ENCODE measurements around the gene ADAM33. TPM values are rescaled to one million over a fixed set of nuclear protein-coding genes. Genes with fewer than 3 reads are reported as not detected.

ADAM33 gene
- total RNA-seq, 1 donor from 2014 or later: not detected

DNA sequence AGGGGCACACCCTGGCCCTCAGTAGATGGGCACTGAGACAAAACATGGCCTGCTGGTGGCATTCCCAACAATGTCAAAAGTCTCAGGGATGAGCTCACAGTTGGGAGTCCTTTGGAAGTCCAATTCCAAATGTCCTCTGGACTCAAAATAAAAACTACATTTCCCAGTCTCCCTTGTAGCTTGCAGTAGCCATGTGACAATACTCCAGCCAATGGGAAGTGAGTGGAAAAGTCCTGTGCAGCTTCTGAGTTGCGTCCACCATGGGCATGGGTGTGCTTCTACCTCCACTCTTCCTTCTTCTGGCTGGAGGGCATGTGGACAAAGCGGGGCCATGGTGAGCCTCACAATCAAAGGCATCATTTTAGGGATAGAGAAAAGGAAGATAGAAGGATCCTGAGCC lies 5.8 kb upstream of the ADAM33 start:
- no peak for DNase-seq (ENCODE audit: low read depth, low spot score)

DNA sequence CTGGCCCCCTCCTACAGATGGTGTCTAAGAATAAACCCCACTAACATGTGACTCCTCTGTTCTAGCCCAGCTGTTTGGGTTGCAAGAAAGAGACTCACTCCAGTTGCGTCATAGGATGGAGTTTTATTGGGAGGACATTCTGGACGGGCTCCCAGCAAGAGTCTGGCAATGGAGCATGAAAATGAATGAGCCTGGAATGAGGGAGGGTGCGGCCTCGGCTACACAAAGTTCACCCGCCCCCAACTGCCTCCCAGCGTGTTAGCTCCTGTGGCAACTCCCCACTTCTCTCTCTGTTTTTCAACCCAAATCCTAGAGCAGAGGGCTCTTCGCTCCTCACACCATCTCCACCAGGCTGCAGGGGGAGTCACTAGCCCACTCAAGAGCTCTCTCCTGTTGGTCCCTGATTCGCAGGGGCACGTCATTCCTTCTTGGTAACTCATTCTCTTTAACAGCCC lies 5.1 kb upstream of the ADAM33 start:
- no peak for DNase-seq (ENCODE audit: low read depth, low spot score)

DNA sequence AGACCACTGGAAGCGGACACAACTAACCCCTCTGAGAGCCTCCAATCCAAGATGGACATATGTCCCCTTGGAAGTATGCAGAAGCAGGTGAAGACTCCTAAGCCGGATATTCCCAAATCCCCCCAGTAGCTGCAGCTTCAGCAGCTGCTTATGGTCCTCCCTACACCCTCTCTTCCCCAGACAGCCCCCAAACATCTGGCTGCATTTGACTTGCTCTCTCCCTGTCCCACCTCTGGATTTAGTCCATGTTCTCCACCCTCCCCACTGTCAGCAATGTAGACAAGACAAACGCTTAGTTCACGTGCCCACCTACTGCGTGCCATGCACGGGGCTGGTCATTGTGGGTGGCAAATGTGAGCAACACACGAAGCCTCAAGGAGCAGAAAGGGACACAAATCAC lies 4.6 kb upstream of the ADAM33 start:
- no peak for DNase-seq (ENCODE audit: low read depth, low spot score)

DNA sequence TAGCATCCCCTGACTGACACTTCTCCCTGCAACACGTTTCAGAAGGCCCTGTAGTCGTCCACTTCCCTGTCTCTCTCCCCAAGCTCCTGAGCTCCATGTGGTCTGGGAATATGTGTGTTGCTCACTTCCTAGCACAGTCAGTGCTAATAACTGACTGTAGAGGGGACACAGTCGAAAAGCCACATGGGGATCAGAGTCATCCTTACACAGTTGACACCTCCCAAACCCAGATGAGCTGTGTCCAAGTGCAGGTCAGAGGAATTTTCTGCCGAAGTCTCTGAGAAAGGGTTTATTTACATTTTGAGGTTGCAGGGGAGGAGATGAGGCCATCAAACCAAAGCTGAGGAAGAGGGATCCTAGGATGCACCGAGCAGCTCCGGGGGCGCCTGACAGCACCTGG lies 3.5 kb upstream of the ADAM33 start:
- no peak for DNase-seq (ENCODE audit: low read depth, low spot score)

DNA sequence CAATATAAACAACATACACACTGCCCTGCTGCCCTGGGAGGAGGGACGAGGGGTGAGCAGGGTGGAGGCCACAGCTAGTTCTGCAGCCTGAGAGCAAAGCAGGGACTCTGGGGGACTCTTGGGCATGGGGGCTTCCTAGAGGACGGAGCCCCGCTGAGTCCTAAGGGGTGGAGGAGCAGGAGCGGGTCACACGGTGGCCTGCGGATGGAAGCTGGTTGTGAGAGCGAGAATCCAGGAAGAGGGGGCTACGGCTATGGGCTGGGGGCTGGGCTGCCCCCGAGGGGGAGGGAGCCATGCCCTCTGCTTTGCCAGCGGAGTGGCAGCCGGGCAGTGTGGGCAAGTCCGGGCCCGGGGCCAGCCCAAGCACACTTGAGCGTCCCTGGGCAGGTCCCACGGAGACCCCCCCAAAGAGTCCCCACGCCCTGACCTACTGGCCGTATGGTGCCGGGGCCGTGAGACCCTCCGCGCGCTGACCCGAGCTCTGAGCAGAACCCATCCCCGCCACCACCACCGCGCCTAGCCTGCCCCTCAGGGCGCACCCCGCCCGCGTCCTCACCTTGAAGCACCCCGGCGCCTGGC lies 369 bp downstream of the ADAM33 start:
- no peak for DNase-seq (ENCODE audit: low read depth, low spot score)

DNA sequence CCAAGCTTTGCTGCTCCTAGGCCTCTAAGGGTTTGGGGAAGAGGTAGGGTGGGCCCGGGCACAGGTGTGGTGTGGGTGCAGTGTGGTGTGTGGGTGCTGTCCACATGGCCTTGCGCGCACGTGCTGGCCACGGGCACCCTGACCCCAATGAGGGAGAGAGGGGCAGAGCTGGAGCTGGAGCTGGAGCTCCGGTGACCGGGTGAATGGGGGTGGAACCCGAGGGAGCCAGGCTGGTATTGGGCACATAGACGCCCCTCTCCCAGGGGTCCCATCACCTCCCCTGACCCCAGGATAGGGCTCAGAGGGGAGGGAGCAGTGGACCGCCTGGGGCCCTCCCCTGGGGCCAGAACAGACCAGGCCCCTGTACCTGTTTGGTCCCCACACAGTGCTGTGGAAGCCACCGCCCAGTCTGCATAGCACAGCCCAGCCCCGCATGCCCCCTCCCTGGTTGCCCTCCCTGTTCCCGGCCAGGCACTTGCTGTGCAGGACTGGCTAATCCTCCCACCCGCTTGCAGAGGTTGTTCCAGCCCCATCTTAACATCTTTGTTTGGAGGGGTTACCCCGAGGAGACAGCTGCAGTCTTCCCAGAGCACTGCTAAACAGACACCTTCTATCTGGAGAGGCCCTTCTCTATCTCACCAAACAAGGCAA lies 984 bp downstream of the ADAM33 start:
- DNase-seq (ENCODE audit: low read depth, low spot score): no peak

DNA sequence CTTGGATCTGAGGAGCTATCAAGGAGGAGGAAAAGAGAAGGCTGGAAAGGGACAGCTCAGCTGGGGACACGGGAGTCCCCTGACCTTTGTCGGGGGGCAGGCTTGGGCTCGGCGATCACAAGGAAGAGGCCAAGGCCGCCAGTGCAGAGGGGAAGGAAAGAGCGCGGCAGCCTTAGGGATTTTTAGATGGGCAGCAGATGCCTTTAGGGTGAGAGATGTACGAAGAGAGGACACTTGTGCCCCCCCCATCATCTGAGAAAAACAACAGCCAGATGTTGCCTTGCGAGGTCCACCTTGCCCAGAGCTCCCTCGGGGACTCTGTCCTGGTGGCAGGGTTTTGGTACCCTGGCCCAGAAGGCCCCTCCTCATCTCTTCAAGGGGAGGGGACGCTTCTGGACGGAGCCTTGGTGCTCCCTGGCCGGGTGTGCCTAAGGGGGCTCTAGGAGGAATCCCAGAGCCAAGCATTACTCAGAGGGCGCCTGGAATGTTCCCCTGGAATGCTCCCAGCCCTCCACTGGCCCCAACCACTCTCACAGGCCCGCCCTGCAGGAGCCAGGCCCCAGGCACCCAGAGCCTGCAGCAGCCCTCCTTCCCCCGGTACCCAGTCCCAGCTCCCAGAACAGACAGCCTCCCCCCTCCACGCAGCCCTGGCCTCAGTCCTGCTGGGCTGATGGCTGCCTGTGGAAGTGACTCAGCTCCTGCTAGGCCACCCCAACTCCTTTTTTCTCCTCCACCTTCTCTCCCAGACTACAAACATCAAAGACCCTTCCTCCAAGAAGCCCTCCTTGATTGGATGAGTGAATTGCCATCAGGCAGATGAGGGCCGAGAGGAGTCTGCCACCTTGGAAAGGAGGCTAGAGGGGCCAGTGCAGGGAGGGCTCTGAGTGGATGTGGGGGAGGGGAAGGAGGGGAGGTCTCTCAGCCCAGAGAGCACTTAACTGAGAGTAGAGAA lies 1.8 kb downstream of the ADAM33 start:
- no peak for DNase-seq (ENCODE audit: low read depth, low spot score)

DNA sequence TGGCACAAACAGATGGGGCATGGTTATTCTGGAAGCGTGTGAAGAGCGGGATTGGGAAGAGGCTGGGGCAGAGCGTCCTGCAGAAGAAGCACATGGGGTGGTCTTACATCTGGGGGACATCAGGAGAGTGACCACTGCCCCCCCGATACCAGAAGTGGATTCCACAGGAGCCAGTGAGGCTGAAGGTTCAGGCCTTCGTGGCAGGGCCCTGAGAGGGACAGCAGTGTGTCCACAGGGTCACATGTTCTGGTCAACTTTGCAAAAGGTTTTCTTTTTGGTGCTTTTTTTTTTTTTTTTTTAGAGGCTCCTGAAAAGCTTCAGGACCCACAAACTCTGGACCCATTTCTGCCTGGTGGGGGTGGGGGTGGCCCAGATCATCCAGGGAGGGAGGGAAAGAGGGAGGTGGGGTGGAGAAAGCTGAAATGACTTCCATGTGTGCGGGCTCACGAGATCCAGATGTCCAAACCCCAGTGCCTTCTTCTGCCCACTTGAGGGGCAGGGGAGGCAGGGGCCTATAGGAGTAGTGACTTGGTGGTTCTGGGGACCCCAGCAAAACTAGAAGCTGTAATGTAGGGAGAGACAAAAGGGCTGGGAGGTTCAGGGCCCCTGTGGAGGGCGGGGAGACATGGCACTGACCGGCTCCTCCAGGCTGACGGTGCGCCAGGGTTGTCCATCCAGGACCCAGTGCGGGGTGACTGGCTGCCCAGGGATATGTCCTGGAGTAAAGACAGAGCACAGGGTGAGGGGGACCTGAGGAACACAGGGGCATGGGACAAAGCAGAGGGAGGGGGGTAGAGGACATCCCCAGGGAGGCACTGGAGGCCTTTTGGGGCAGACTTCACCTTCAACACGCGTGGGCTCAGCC lies 2.7 kb downstream of the ADAM33 start:
- no peak for DNase-seq (ENCODE audit: low read depth, low spot score)

DNA sequence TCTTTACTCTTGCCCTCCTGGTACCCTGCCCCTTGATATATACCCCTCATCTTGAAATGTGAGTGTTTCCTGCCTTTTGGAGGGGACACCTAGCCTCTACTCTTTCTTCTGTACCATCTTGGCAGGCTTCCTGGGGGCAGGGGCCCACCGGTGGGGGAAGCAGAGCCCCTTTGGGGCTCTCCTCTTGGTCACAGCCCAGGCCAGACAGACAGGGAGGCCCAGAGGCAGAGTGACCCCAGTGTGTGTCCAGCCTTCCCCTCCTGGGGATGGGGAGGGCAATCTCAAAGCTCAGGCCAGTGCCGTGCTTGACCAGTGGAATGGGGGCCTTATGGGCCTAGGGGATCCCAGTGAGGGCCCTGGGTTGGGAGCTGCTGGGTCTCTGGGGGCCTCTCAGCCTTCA lies 3.6 kb downstream of the ADAM33 start:
- no peak for DNase-seq (ENCODE audit: low read depth, low spot score)

DNA sequence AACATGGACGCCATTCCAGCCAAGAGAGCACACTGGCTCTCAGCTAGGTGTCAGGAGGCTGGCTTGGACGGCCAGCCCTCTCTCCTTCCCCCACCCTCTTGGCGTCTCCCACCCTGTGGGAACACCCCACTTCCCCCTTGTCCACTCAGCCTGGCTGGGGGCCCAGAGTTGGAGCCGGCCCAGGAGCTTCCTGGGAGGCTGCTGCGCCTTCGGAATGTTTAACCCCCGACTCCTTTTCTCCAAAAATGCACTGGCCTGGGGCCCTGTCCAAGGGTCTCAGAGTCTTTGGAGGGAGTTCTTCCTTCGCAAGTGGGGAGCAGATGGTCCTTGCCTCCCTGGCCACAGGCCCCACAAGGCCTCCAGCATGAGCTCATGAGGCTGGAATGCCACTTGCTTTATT lies 4.1 kb downstream of the ADAM33 start:
- no peak for DNase-seq (ENCODE audit: low read depth, low spot score)

DNA sequence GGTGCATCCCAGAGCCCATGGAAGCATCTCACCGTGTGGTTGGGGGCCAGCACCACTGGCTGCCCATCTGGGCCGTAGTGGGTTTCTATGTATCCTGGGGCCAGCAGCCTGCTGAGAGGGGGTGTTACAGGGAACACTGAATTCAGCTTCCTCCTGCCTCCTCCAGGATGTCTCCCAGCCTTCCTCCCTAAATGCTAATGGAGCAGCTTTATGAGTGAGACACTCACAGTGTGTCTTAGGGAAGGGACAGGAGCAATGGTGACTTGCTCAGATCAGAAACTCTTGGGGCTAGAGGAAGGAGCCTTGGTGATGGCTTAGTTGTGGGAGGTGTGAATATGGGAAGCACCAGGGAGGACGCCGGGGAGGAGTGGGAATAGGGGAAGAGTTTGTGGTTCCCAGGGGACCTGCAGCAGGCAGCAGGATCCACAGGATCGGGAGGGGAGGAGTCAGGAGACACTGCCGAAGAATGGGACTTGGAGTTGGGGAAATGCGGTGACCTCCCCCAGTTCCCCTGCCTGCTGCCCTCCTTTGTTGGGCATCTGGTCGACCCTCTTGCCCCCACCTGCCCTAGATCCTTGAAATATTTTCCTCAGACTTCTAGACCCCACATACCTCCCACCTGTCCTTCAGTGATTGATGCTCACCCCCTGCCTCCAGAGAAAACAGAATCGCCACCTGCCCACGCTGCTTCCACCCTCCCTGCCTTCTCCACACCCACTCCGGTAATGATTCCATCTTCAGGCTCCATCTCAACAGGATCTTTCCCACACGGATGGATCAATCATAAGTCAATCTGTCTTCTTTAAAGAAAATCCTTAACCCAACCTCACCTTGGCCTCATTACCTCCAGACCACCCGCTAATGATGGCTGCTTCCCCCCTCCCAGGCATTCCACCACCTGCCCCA lies 6.6 kb downstream of the ADAM33 start:
- DNase-seq (ENCODE audit: low read depth, low spot score): no peak

DNA sequence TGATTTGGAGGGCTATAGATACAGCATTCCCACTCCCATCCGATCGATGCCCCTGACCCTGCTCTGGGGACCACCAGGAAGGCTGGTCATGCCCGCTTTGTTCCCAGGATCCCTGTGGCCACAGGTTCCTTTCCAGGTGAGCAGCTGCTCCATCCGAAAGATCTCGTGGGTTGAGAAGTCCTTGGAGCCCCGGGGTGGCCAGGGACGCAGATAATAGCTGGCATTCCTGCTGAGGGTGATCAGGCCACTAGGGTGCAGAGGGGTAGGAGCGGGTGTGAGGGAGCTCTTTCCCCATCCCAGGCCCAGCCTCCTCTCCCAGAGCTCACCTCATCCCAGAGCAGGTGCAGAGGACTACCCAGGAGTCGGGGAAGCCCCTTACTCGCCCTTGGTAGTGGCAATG lies 7.4 kb downstream of the ADAM33 start:
- no peak for DNase-seq (ENCODE audit: low read depth, low spot score)

DNA sequence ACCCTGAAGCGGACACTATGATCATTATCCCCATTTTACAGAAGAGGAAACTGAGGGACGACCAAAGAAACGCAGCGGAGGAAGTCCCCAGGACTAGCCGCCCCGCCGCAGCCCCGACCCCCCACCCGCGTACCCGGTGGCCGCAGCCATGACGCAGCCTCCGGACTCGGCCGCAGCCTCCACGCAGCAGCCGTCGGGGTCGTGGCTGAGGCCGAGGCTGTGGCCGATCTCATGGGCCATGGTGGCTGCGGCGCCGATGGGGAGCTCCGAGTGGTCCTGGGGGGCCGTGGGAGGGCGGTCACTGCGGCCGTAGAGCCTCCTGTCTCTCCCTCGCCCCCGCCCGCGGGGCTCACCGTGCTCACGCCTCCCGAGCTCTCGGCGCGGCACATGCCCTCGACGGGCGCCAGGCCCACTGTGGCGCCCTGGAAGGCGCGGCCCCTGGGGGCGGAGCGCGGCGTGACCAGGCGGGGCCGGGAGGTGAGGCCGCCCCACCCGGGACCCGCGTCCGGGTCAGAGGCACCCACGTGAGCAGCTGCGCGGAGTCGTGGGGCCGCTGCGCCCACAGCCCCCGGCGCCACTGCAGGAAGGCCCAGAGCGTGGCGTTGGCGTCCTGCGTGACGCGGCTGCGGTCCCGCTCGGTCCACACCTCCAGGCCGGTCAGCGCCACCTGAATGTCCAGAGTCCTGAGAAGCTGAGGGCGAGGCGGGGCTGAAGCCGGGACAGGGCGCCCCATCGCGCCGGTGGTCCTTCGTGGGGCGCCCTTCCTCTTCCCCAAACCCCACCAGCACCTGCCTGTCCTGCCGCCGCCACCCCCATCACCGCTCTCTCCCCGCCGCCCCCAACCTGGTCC lies 8.4 kb downstream of the ADAM33 start:
- no peak for DNase-seq (ENCODE audit: low read depth, low spot score)

DNA sequence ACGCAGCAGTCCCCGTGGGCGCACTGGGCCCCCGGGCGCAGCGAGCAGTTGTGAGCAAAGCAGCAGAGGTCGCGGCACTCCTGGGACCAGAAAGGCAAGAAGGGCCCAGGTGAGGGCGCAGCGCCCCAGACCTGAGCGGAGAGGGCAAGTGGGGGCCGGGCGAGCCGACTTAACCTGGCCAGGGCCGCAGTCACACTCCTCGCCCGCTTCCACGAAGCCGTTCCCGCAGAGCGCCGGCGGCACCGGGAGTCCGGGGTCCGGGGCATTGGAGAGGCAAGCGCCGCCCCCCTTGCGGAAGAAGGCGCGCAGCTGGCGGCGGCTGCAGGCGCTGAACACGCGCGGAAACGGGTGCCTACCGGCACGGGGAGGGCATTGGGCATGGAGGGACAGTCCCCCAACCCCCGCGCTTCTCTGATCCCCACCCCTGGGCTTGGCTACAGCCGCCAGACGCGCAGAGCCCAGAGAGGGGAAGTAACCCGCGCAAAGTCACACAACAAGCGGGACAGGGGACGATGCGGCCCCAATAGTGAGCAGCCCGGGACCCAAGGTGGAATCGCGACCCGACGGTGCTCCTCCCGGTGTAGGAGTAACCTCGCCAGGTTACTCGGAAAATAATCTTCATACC lies 9.2 kb downstream of the ADAM33 start:
- DNase-seq (ENCODE audit: low read depth, low spot score): no peak

DNA sequence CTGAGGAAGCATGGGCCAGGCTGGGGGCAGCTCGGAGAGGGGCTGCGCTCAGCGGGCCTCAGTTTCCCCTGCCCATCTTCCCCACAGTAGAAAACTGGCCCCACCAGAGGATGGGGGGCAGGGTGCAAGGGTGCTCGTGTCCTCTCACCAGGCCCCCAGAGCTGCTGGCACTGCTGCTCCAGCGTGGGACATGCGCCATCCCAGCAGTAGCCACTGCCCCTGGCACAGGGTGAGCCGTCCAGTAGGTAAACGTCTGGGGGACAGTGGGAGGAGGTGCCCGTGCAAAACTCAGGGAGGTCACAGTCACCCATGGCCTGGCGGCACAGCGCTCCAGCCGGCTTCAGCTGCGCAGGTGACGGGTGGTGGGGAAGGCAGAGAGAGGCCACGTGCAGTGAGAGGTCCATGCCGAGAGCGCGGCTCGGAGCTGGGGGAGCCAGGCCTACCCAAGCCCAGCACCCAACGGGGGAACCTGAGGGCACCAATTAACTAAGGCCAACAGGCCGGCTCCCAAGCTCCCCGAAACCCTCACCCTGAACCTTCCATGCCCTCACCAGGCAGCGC lies 9.7 kb downstream of the ADAM33 start:
- no peak for DNase-seq (ENCODE audit: low read depth, low spot score)

DNA sequence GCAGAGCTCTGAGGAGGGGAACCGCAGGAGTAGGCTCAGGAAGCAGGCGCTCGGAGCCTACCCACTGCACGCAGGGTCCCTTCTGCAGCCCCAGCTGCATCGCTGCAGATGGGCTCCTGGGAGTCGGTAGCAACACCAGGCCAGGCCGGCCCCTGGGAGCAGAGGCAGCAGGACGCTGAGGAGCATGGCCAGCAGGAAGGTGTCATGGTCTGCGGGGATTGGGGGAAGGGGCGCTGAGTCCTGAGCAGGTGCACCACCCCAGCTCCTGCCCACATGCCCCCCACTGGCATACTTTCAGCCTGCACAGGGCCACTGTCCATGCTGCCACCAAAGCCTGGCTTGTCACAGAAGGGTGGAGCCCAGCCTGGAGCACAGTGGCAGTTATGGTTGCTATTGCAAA lies 10.9 kb downstream of the ADAM33 start:
- DNase-seq (ENCODE audit: low read depth, low spot score): no peak

DNA sequence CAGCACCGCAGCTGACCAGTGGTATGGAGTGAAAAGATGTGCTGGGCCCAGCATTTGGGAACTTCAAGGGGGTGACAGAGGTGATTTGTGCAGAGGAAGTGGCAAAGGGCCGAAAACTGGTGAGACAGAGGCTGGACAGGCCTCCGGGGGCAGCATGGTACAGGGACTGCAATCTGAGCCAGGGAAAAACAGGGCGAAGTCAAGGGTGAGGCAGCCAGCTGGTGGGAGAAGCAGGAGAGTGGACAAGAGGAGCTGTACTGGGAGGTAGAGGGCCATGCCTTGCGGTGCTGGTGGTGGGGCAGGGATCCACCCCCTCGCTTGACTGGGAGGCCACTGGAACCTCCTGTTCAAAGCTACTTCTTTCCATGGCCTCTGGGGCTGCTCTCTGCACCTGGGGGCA lies 11.3 kb downstream of the ADAM33 start:
- no peak for DNase-seq (ENCODE audit: low read depth, low spot score)

DNA sequence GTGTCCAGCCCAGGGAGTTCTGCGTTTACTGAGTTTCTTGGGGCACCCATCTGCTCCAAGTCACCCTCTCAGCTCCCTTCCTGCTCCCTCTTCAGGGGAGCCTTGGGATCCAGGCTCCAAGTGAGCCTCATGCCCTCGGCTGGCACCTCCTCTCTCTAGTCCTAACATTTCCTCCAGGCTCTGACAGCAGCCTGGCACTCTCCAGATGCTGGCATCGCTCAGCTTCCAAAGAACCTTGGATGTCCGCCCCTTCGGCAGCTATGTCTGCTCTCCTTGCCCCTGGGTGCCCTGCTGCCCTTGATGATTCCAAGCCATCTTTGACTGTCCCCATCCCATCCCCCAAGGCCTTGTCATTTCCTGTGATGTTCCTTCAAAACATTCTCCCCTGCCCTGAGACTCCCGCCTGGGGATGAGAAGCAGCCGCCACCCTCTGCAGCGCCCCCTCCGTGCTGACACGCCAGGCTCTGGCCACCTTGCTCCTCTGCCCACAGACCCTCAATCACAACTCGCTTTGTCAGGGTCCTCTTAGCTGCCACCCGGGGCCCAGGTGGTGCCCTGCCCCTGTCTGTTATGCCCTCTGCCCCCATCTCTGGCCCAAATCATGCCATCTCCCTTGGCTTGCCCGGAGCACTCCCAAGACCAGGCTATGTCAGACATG lies 12.0 kb downstream of the ADAM33 start:
- no peak for DNase-seq (ENCODE audit: low read depth, low spot score)

Measured in pulmonary artery endothelial cell (primary cell).